Measurements from ENCODE around the gene CNOT4. TPM values are rescaled to one million over a fixed set of nuclear protein-coding genes. Genes with fewer than 3 reads are reported as not detected.
A peak's percentile ranks its signal among the peaks of the same experiment; 100 is the strongest.

Gene CNOT4
- total and polyA plus RNA-seq, 2 of the 13 experiments (the other 11 are each of a cell fraction or from before 2014, with no cell fraction given) = 7.4 to 8.4 TPM

GRCh38 chr7:135335628-135336139, 174.2 kb downstream of the CNOT4 start (continued):
- TF ChIP-seq ZNF24 (IDR thresholded peaks at IDR 0.05) (no peak), HOXD1 (CRISPR knock-in tag; IDR thresholded peaks at IDR 0.05) (no peak), BORCS8-MEF2B (CRISPR knock-in tag; IDR thresholded peaks at IDR 0.05) (peak; percentile 93), RFX5 (IDR thresholded peaks at IDR 0.05; ENCODE audit: low read depth, low read length) (no peak), ZMAT5 (CRISPR knock-in tag; IDR thresholded peaks at IDR 0.05; ENCODE audit: borderline replicate concordance, low read depth) (no peak), MAZ (IDR thresholded peaks at IDR 0.05; ENCODE audit: borderline replicate concordance, low read depth, low read length) (0 out of 2 replicates have a peak, but pooled peaks have one; percentile 26), MAZ (CRISPR knock-in tag; IDR thresholded peaks at IDR 0.05; ENCODE audit: low read depth) (peak; percentile 71; the same call in 1 of the 2 replicates), KDM6A (CRISPR knock-in tag; IDR thresholded peaks at IDR 0.05; ENCODE audit: low read depth) (no peak), ARID5B (CRISPR knock-in tag; IDR thresholded peaks at IDR 0.05) (peak; percentile 47; the same call in 1 of the 2 replicates), JARID2 (CRISPR knock-in tag; IDR thresholded peaks at IDR 0.05; ENCODE audit: insufficient replicate concordance) (no peak), HINFP (CRISPR knock-in tag; IDR thresholded peaks at IDR 0.05; ENCODE audit: low read depth) (peak; percentile 53; the same call in 1 of the 2 replicates), KAT8 (CRISPR knock-in tag; IDR thresholded peaks at IDR 0.05) (peak; percentile 42; the same call in 1 of the 2 replicates), CAMTA2 (CRISPR knock-in tag; IDR thresholded peaks at IDR 0.05; ENCODE audit: borderline replicate concordance) (no peak), WIZ (CRISPR knock-in tag; IDR thresholded peaks at IDR 0.05) (peak; percentile 99), ZNF777 (CRISPR knock-in tag; IDR thresholded peaks at IDR 0.05) (no peak), ZNF512 (CRISPR knock-in tag; IDR thresholded peaks at IDR 0.05) (no peak), AKNA (CRISPR knock-in tag; IDR thresholded peaks at IDR 0.05; ENCODE audit: borderline replicate concordance) (no peak), ZNF841 (CRISPR knock-in tag; IDR thresholded peaks at IDR 0.05; ENCODE audit: borderline replicate concordance) (no peak)

Data from HepG2 (cell line).